MM.1S (cell line): ENCODE measurements around the gene EP300.

ENCODE experiments used
- DNase-seq: peaks from one replicate; pipeline ENCODE4 v3.0.0-alpha.2; 2015
- H2AFZ ChIP-seq: fragments of 300-600 bp; sonication (generic); 2 replicates; pipeline ENCODE4 v1.6.0; 2016; ENCODE audit warnings: antibody characterized with exemption, low read length
- H3F3A ChIP-seq: fragments of 300-600 bp; sonication (generic); 2 replicates; pipeline ENCODE4 v1.6.1; 2016; ENCODE audit warnings: mild to moderate bottlenecking, antibody characterized with exemption, low read length, moderate library complexity, mixed read lengths; ENCODE audit not compliant: insufficient read depth
- H3K27ac ChIP-seq: fragments of 300-600 bp; sonication (generic); 2 replicates; pipeline ENCODE4 v1.5.1; 2016; ENCODE audit warnings: mild to moderate bottlenecking, low read length
- H3K27me3 ChIP-seq: fragments of 300-600 bp; sonication (generic); replicated peaks from 2 replicates; pipeline ENCODE4 v1.6.0; 2016; ENCODE audit warnings: low read length; ENCODE audit not compliant: insufficient read depth
- H3K36me3 ChIP-seq: fragments of 300-600 bp; sonication (generic); replicated peaks from 2 replicates; pipeline ENCODE4 v1.6.1; 2016; ENCODE audit warnings: mild to moderate bottlenecking, low read length, mixed read lengths; ENCODE audit not compliant: insufficient read depth
- H3K4me1 ChIP-seq: fragments of 300-600 bp; sonication (generic); 2 replicates; pipeline ENCODE4 v1.6.1; 2016; ENCODE audit warnings: low read length, mixed read lengths
- H3K4me2 ChIP-seq: fragments of 300-600 bp; sonication (generic); 2 replicates; pipeline ENCODE4 v1.6.0; 2016; ENCODE audit warnings: low read depth, low read length
- H3K4me3 ChIP-seq: fragments of 300-600 bp; sonication (generic); 2 replicates; pipeline ENCODE4 v1.5.1; 2016; ENCODE audit warnings: low read length, mixed read lengths
- H3K79me2 ChIP-seq: fragments of 300-600 bp; sonication (generic); 2 replicates; pipeline ENCODE4 v1.6.1; 2016; ENCODE audit warnings: mixed run types, low read length, mixed read lengths
- H3K9ac ChIP-seq: fragments of 300-600 bp; sonication (generic); 2 replicates; pipeline ENCODE4 v1.6.1; 2016; ENCODE audit warnings: low read length, mixed read lengths
- H3K9me2 ChIP-seq: fragments of 300-600 bp; sonication (generic); replicated peaks from 2 replicates; pipeline ENCODE4 v1.6.1; 2016; ENCODE audit warnings: mild to moderate bottlenecking, low read length, mixed read lengths; ENCODE audit not compliant: insufficient read depth
- H3K9me3 ChIP-seq: fragments of 300-600 bp; sonication (generic); replicated peaks from 2 replicates; pipeline ENCODE4 v1.6.1; 2016; ENCODE audit warnings: mild to moderate bottlenecking, low read length, mixed read lengths; ENCODE audit not compliant: insufficient read depth
- H4K20me1 ChIP-seq: fragments of 300-600 bp; sonication (generic); 2 replicates; pipeline ENCODE4 v1.6.1; 2016; ENCODE audit warnings: mild to moderate bottlenecking, low read length, moderate library complexity, mixed read lengths; ENCODE audit not compliant: insufficient read depth
- CTCF ChIP-seq: fragments of 300-600 bp; sonication (generic); IDR thresholded peaks from 2 replicates; pipeline ENCODE4 v1.5.1; 2016; ENCODE audit warnings: antibody characterized with exemption, low read length, mixed read lengths
- EZH2 ChIP-seq: fragments of 300-600 bp; sonication (generic); optimal IDR thresholded peaks from 2 replicates; pipeline ENCODE3; 2017; ENCODE audit warnings: low read depth, mild to moderate bottlenecking, antibody characterized with exemption, low read length, mixed read lengths
- EZH2phosphoT487 ChIP-seq: fragments of 300-600 bp; sonication (generic); IDR thresholded peaks from 2 replicates; pipeline ENCODE4 v1.6.1; 2018; ENCODE audit warnings: antibody characterized with exemption, low read length

Gene EP300

GRCh38 chr22:41078931-41079330, 13.5 kb upstream of the EP300 start:
- H3K9me3 ChIP-seq = no peaks in the 10 kb centered on the region
- H3K4me3 ChIP-seq = no peak overlapping the region
- no peaks in the 10 kb centered on the region for H4K20me1 ChIP-seq
- TF ChIP-seq CTCF (no peak), EZH2phosphoT487 (no peak), EZH2 (no peak)
- H3K9ac ChIP-seq = no peak overlapping the region
- DNase-seq = no peak
- H3K9me2 ChIP-seq = no peaks in the 10 kb centered on the region
- H3K4me1 ChIP-seq = no peaks in the 10 kb centered on the region
- no peak overlapping the region for H2AFZ ChIP-seq
- H3F3A ChIP-seq = no peaks in the 10 kb centered on the region
- no peaks in the 10 kb centered on the region for H3K79me2 ChIP-seq
- no peaks in the 10 kb centered on the region for H3K36me3 ChIP-seq
- no peaks in the 10 kb centered on the region for H3K27me3 ChIP-seq
- H3K4me2 ChIP-seq = no peak overlapping the region
- no peak overlapping the region for H3K27ac ChIP-seq

- no peaks in the 10 kb centered on the region for H3K79me2 ChIP-seq
- no peak overlapping the region for H2AFZ ChIP-seq
- no peak overlapping the region for H3K9ac ChIP-seq
- no peak overlapping the region for H3K27ac ChIP-seq
- no peaks in the 10 kb centered on the region for H3K36me3 ChIP-seq
- peaks cover 5% of the 10 kb centered on the region for H3K4me1 ChIP-seq
- H3K27me3 ChIP-seq = no peaks in the 10 kb centered on the region
- H3F3A ChIP-seq = no peaks in the 10 kb centered on the region
- no peak overlapping the region for H3K4me2 ChIP-seq
- no peak for DNase-seq
- no peaks in the 10 kb centered on the region for H3K9me2 ChIP-seq
- no peaks in the 10 kb centered on the region for H3K9me3 ChIP-seq
- H3K4me3 ChIP-seq = no peak overlapping the region
- no peaks in the 10 kb centered on the region for H4K20me1 ChIP-seq
- no peak for TF ChIP-seq CTCF
These were observed 6.5 kb upstream of the EP300 start for GRCh38 chr22:41085842-41086241.

- peaks cover 27% of the 10 kb centered on the region for H4K20me1 ChIP-seq
- peak overlapping the region; percentile 94 for H2AFZ ChIP-seq
- H3K4me3 ChIP-seq = peak overlapping the region; percentile 92
- H3K27me3 ChIP-seq = no peaks in the 10 kb centered on the region
- H3K79me2 ChIP-seq = peaks cover 41% of the 10 kb centered on the region
- peak; percentile 99 for DNase-seq
- no peaks in the 10 kb centered on the region for H3K36me3 ChIP-seq
- peaks cover 12% of the 10 kb centered on the region for H3K4me1 ChIP-seq
- no peaks in the 10 kb centered on the region for H3K9me3 ChIP-seq
- TF ChIP-seq EZH2 (no peak), EZH2phosphoT487 (no peak), CTCF (no peak)
- H3K27ac ChIP-seq = peak overlapping the region; percentile 99
- H3K9ac ChIP-seq = peak overlapping the region; percentile 100
- H3K9me2 ChIP-seq = no peaks in the 10 kb centered on the region
- H3K4me2 ChIP-seq = peak overlapping the region; percentile 77
- H3F3A ChIP-seq = no peaks in the 10 kb centered on the region
These were observed 1.0 kb upstream of the EP300 start for GRCh38 chr22:41091132-41092022.
